ENCODE results near the gene SUN5. TPM values are rescaled to one million over a fixed set of nuclear protein-coding genes. Genes with fewer than 3 reads are reported as not detected.

The SUN5 gene
- total and polyA plus RNA-seq, 2 of the 8 experiments (the other 6 are each of a cell fraction or from before 2014, with no cell fraction given), result not detected

GRCh38 chr20:32990426-32990825 is 13.8 kb downstream of the SUN5 start (continued):
- TF ChIP-seq, protein P1, sequence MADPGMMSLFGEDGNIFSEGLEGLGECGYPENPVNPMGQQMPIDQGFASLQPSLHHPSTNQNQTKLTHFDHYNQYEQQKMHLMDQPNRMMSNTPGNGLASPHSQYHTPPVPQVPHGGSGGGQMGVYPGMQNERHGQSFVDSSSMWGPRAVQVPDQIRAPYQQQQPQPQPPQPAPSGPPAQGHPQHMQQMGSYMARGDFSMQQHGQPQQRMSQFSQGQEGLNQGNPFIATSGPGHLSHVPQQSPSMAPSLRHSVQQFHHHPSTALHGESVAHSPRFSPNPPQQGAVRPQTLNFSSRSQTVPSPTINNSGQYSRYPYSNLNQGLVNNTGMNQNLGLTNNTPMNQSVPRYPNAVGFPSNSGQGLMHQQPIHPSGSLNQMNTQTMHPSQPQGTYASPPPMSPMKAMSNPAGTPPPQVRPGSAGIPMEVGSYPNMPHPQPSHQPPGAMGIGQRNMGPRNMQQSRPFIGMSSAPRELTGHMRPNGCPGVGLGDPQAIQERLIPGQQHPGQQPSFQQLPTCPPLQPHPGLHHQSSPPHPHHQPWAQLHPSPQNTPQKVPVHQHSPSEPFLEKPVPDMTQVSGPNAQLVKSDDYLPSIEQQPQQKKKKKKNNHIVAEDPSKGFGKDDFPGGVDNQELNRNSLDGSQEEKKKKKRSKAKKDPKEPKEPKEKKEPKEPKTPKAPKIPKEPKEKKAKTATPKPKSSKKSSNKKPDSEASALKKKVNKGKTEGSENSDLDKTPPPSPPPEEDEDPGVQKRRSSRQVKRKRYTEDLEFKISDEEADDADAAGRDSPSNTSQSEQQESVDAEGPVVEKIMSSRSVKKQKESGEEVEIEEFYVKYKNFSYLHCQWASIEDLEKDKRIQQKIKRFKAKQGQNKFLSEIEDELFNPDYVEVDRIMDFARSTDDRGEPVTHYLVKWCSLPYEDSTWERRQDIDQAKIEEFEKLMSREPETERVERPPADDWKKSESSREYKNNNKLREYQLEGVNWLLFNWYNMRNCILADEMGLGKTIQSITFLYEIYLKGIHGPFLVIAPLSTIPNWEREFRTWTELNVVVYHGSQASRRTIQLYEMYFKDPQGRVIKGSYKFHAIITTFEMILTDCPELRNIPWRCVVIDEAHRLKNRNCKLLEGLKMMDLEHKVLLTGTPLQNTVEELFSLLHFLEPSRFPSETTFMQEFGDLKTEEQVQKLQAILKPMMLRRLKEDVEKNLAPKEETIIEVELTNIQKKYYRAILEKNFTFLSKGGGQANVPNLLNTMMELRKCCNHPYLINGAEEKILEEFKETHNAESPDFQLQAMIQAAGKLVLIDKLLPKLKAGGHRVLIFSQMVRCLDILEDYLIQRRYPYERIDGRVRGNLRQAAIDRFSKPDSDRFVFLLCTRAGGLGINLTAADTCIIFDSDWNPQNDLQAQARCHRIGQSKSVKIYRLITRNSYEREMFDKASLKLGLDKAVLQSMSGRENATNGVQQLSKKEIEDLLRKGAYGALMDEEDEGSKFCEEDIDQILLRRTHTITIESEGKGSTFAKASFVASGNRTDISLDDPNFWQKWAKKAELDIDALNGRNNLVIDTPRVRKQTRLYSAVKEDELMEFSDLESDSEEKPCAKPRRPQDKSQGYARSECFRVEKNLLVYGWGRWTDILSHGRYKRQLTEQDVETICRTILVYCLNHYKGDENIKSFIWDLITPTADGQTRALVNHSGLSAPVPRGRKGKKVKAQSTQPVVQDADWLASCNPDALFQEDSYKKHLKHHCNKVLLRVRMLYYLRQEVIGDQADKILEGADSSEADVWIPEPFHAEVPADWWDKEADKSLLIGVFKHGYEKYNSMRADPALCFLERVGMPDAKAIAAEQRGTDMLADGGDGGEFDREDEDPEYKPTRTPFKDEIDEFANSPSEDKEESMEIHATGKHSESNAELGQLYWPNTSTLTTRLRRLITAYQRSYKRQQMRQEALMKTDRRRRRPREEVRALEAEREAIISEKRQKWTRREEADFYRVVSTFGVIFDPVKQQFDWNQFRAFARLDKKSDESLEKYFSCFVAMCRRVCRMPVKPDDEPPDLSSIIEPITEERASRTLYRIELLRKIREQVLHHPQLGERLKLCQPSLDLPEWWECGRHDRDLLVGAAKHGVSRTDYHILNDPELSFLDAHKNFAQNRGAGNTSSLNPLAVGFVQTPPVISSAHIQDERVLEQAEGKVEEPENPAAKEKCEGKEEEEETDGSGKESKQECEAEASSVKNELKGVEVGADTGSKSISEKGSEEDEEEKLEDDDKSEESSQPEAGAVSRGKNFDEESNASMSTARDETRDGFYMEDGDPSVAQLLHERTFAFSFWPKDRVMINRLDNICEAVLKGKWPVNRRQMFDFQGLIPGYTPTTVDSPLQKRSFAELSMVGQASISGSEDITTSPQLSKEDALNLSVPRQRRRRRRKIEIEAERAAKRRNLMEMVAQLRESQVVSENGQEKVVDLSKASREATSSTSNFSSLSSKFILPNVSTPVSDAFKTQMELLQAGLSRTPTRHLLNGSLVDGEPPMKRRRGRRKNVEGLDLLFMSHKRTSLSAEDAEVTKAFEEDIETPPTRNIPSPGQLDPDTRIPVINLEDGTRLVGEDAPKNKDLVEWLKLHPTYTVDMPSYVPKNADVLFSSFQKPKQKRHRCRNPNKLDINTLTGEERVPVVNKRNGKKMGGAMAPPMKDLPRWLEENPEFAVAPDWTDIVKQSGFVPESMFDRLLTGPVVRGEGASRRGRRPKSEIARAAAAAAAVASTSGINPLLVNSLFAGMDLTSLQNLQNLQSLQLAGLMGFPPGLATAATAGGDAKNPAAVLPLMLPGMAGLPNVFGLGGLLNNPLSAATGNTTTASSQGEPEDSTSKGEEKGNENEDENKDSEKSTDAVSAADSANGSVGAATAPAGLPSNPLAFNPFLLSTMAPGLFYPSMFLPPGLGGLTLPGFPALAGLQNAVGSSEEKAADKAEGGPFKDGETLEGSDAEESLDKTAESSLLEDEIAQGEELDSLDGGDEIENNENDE (IDR thresholded peaks at IDR 0.05; ENCODE audit: insufficient replicate concordance, low read length), result no peak
- TF ChIP-seq ZNF274 (IDR thresholded peaks at IDR 0.05; ENCODE audit: borderline replicate concordance, extremely low read depth, low read length) (no peak), KDM1A (IDR thresholded peaks at IDR 0.05; ENCODE audit: borderline replicate concordance, low read length) (no peak), RXRA (IDR thresholded peaks at IDR 0.05; ENCODE audit: insufficient read depth, low read depth, low read length) (no peak), YY1 (IDR thresholded peaks at IDR 0.05; ENCODE audit: low read depth, low read length) (no peak), RBBP5 (IDR thresholded peaks at IDR 0.05; ENCODE audit: borderline replicate concordance, low read depth, low read length) (no peak), TEAD4 (IDR thresholded peaks at IDR 0.05; ENCODE audit: low read depth, low read length) (no peak), SP2 (IDR thresholded peaks at IDR 0.05; ENCODE audit: low read length) (no peak), RFX5 (IDR thresholded peaks at IDR 0.05; ENCODE audit: borderline replicate concordance, low read depth, low read length) (no peak), TAF1 (IDR thresholded peaks at IDR 0.05; ENCODE audit: low read depth, low read length) (no peak), RAD21 (IDR thresholded peaks at IDR 0.05 in 1 of 2, conservative IDR thresholded peaks at IDR 0.05 in 1 of 2; ENCODE audit: low read depth in 2 of 2, low read length in 2 of 2) (no peak), POU5F1 (IDR thresholded peaks at IDR 0.05; ENCODE audit: low read depth, low read length) (no peak)
